Effector CD4-positive, alpha-beta T cell (primary cell): Measurements from ENCODE around the gene TANC1.

Experiments used
- DNase-seq: peaks from one replicate; pipeline ENCODE4 v3.0.0-alpha.2; 2020

Gene TANC1

DNA sequence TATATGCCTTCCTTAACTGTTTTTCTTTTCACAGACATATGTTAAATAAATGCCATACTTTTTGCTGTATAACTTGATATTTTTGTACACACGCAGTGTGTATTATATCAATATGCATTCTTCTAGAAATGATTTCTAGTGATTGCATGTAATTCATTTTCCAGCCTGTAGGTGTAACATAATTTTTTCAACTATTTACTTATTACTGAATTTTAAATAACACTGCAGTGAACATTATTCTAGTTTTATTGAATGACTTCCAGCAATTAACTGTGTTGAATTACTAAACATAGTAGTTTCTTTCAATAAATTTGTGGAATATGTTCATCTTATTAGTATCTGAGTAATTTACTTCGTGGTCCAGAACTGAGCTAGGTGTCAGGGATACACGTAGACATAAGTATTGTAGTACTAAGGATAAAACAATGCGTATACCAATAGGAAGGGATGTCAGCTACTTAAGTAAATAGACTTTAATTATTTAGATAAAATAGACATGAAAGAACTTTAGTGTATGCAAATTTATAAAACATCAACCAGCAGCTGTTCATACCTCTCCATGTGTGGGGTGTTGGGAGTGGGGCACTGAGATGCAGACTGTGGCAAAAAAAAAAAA is 28.0 kb downstream of the TANC1 start:
- DNase-seq = no peak

GRCh38 chr2:158997037-158997790 is 28.8 kb downstream of the TANC1 start:
- DNase-seq = no peak

GRCh38 chr2:158998551-158999248 is 30.3 kb downstream of the TANC1 start:
- DNase-seq = no peak

DNA sequence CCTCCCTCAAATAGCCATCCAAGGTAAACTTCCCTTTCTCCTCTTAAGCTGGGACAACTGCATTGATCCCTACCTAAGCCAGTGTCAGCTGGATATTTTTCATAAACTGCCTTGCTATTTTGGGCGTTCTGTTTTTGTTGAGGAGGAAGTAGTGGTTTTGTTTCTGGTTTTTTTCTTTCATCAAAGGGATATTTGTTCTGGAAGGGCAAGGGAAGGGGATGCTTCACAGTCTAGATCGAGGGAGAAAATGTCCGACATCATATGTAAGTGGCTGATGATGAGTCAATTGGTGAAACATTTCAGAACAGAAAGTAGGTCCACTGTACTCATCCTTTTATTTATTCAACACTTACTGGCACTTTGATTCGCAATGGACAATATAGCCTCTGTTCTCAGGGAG is 31.0 kb downstream of the TANC1 start:
- DNase-seq = no peak

DNA sequence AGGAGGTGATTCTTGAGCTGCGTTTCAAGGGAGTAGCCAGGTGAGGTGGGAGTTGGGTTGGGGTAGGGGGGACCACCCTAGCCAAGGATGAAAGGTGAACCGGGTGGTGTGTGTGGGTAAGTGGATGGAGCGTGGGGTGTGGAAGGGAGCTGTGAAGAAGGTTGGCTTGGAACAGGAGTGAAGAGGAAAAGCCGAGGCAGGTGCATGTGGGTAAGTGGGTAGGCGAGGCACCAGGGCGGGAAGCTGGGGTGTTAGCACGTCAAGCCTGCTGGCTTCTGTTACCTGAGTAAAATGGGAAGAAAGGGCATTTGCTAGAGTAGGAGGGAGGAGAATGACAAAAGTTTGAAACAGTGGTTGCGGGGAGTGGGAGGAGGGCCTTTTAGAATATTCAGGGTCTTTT is 31.6 kb downstream of the TANC1 start:
- no peak for DNase-seq

DNA sequence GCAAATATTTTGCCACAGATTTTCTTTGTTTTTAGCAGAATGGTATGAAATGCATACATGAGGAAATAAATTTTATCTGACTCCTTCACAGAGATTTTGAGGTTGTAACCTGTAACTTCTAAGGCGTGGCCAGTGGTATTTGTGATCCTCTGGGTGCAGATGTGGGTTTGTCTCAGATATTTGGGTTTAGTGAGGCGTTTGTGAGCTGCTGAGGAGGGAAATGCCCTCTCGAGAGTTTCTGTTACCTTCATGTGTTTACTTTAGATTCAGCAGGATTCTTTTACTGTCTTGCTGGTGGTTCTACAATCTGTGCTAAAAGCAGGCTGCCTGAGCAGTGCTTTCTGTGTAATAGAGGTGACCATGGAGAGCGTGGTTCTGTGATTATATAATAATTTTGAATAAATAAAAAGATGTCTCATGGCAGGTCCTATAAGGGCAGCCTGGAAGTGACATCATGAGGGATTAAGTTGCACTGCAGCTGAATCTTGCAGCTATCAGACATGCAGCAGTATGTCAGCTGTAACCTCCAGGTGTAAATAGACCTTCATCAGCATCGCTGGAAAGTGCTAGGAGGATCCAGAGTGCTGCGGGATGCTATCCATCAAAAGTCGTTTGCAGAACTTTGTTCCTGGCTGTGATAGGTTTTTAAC is 34.1 kb downstream of the TANC1 start:
- DNase-seq = no peak

DNA sequence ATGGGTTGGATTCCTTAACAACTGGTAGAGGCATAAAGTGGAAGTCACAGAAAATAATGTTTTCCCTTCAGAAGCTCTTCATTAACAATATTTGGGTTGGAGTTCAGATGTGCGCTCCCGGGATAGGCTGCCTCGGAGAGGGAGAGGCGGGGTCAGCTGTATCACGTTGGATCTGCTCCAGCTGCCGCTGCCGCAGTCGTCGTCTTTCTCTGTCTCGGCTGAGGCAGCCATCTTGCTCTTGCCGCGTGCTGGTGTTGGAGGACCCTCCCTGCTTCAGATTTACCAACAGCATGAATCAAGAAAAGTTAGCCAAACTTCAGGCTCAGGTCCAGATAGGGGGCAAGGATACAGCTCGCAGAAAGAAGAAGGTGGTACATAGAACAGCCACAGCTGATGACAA is 35.1 kb downstream of the TANC1 start:
- DNase-seq = no peak

DNA sequence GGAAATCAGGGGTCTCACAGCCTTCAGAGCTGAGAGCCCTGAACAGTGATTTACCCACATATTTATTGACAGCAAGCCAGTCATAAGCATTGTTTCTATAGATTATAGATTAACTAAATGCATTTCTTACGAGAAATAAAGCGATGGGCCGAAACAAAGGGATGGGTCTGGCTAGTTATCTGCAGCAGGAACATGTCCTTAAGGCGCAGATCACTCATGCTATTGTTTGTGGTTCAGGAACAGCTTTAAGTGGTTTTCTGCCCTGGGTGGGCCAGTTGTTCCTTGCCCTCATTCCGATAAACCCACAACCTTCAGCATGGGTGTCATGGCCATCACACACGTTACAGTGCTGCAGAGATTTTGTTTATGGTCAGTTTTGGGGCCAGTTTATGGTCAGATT is 36.4 kb downstream of the TANC1 start:
- no peak for DNase-seq

- no peak for DNase-seq
Measured at GRCh38 chr2:159009940-159010339, 41.5 kb downstream of the TANC1 start.

DNA sequence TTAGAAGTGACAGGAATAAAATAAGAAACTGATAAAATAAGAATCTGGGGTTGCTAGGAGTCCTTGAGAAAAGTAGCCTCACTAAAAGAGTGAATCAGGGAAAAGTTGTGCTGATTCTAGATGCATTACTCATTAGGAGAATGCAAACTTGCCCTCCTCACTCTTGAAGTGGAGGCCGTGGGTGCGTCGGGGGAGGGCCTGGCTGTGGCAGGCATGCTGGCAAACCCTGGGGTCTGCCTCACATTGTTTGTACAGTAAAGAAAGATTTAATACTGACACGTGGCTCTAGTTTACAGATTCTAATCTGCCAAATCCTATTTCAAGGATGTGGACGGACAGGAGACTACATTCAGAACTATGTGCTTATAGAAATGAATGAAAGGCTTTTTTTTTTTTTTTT is 41.9 kb downstream of the TANC1 start:
- no peak for DNase-seq

- no peak for DNase-seq
Measured at GRCh38 chr2:159010963-159011362, 42.5 kb downstream of the TANC1 start.

DNA sequence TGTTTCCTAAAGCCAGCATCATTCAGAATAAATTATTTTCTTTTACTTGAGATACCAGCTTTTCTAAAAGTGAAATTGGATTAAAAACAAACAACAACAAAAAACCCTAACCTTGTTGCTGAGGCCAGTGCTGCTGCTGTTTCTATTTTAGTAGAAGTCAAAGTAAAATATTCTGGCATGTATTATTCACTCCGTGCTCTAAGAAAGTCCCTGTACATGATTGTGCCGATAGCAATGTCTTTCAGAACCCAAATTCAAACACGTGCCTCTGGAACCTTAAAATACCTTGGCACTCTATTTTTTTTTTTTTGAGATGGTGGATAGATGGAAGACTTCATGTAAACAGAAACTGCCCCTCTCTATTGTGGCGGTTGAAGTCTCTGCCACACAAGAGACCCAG is 43.7 kb downstream of the TANC1 start:
- DNase-seq = no peak

GRCh38 chr2:159013103-159013502 is 44.7 kb downstream of the TANC1 start:
- DNase-seq = no peak

DNA sequence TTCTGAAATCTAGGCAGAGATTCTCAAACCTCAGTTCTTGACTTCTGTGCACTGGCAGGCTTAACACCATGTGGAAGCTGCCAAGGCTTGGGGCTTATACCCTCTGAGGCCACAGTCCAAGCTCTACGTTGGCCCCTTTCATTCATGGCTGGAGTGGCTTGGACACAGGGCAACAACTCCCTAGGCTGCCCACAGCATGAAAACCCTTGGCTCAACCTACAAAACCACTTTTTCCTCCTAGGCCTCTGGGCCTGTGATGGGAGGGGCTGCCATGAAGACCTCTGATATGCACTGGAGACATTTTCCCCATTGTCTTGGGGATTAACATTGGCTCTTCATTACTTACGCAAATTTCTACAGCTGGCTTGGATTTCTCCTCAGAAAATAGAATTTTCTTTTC is 46.7 kb downstream of the TANC1 start:
- no peak for DNase-seq

- no peak for DNase-seq
Measured at GRCh38 chr2:159015823-159016222, 47.4 kb downstream of the TANC1 start.

- DNase-seq = no peak
Measured at GRCh38 chr2:159017837-159018236, 49.4 kb downstream of the TANC1 start.

GRCh38 chr2:159019021-159019420 is 50.6 kb downstream of the TANC1 start:
- DNase-seq = no peak

DNA sequence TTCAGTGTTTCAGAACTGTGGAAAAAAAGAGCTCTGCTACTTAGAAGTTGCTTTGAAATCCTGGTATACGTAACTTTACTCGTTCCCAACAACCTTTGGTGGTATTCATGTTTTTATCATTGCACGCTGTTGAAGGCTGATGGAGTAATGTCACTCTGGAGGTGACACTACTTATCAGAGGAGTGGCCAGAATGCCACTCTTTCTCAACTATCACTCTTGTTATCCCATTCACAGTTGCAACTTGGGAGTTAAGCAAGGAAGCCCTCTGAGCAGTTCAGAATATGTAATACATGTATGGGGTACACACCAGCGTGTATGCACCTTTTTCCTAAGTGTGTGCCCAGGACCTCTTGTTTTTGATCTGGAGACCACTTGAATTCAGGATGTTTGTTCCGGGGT is 53.6 kb downstream of the TANC1 start:
- no peak for DNase-seq

DNA sequence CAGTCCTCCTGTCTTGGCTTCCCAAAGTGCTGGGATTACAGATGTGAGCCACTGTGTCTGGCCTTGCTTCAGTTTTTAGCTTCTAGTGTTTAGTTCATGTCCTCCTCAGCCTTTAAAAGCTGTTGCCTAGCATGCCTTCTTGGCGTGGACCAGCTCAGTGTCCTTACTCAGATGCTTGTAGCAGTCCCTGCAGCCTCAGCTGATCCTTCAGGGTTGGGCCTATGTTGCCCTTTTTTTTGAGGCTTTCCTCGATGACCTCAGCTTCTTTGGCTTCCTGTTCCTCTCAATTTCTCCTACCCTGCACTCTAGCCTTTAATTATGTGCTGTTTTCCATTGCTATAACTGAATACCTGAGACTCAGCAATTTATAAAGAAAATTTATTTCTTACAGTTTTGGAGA is 57.7 kb downstream of the TANC1 start:
- no peak for DNase-seq

- no peak for DNase-seq
Measured at GRCh38 chr2:159028776-159029175, 60.3 kb downstream of the TANC1 start.

GRCh38 chr2:159029936-159030335 is 61.5 kb downstream of the TANC1 start:
- no peak for DNase-seq

DNA sequence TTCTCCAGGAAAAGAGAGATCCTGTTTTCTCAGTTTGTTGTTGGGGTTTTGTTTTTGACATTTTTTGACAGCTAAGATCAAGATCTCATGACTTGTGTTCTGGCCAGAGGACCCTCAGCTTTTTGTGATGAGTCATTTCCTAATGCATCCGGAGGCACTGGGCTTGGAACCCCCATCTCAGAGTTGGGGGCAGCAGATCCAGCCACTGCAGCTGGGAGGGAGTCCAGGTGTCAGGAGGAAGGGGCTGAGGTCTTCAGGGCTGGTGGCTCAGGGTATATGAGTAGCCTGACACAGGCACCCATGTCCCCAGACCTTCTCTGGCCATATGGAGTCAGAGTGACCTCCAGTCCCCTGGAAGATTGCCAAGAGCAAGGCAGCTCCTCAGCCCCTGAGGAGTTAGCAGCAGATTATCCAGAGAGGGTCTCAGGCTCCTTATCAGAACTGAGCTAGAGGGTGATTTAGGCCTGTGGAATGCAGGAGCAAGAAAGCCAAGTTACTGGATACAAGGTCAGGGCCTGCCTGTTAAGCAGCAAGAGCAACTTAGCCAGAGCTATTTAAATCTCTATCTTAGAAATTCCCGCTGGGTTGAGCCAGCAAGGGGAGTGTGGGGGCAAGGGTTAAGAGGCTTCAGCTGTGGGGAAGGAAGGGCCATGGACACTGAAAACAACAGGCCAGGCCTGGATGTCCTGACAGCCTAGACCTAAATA is 62.4 kb downstream of the TANC1 start:
- no peak for DNase-seq

DNA sequence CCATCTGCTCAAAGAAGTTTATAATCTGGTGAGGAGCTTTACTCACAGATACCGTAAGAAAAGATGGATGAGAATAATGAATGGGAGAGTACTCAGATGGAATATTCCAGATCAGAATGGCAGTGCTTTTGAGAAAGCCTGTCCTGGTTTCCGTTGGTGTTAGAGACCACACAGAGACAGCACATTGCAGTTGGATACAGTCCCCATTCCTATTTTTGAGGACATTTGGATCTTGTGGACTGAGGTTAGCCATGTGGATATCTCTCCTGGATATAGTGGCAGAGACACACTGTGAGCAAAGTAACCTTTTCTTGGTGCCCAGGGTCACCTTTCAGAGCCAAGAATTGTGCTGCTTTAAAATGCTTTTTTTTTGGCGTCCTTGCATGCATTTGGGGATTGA is 63.7 kb downstream of the TANC1 start:
- no peak for DNase-seq
